ENCODE data around the gene MEGF11. TPM values are rescaled to one million over a fixed set of nuclear protein-coding genes. Genes with fewer than 3 reads are reported as not detected.

Gene MEGF11
- total and polyA plus RNA-seq, 4 donors: 0.16 to 1.5 (median 0.50) TPM

DNA sequence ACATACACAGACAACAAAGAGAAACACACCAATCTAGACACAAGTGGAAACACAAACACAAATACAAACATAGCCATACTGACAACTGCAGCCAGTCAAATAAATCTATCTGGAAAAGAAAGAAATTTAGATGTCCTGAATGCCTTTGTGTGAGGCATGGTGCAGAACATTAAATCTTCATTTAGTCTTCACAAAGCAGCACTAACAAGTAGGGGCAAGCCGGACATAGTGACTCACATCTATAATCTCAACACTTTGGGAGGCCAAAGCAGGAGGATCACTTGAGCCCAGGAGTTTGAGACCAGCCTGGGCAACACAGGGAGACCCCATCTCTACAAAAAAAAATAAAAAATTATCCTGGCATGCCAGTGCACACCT lies 11.7 kb downstream of the MEGF11 start:
- no peak overlapping the region for H3K4me3 ChIP-seq
- DNase-seq (no peak), ATAC-seq (ENCODE audit: insufficient read depth, low FRiP score) (no peak)
- peaks cover 0 to 2% (median 0%) of the 10 kb centered on the region in 4 donors for H3K9me3 ChIP-seq (ENCODE audit: control insufficient read depth in 4 of 4, insufficient read depth in 3 of 4, low read length in 3 of 4)
- H3K27ac ChIP-seq (ENCODE audit: low read depth in 1 of 2, low read length in 1 of 2): no peak overlapping the region
- no peak overlapping the region for H3K9ac ChIP-seq (ENCODE audit: insufficient read depth in 1 of 2, low read length in 2 of 2)
- TF ChIP-seq CTCF (IDR thresholded peaks at IDR 0.05; ENCODE audit: control extremely low read depth, extremely low read depth): no peak
- no peaks in the 10 kb centered on the region for H3K36me3 ChIP-seq (ENCODE audit: control insufficient read depth in 4 of 4, insufficient read depth in 4 of 4, low read length in 4 of 4)
- WGBS, 2 donors: 90 to 94% methylated on average over 1 of the region's 1 CpG
- H3K27me3 ChIP-seq (ENCODE audit: control insufficient read depth in 3 of 3, insufficient read depth in 3 of 3, low read length in 2 of 3): peaks cover 0 to 4% (median 3%) of the 10 kb centered on the region in 3 donors
- H3K4me1 ChIP-seq (ENCODE audit: control insufficient read depth in 5 of 5, insufficient read depth in 5 of 5, low read length in 5 of 5): peaks cover 0 to 9% (median 0%) of the 10 kb centered on the region in 5 donors

GRCh38 chr15:66241087-66241907 lies 12.3 kb downstream of the MEGF11 start:
- 80 to 87% methylated on average over 12 of the region's 12 CpGs for WGBS, 2 donors
- no peaks in the 10 kb centered on the region for H3K36me3 ChIP-seq (ENCODE audit: control insufficient read depth in 4 of 4, insufficient read depth in 4 of 4, low read length in 4 of 4)
- peaks cover 0 to 9% (median 0%) of the 10 kb centered on the region in 5 donors for H3K4me1 ChIP-seq (ENCODE audit: control insufficient read depth in 5 of 5, insufficient read depth in 5 of 5, low read length in 5 of 5)
- ATAC-seq (ENCODE audit: insufficient read depth, low FRiP score): no peak
- H3K9ac ChIP-seq (ENCODE audit: insufficient read depth in 1 of 2, low read length in 2 of 2): no peak overlapping the region
- peaks cover 0 to 4% (median 3%) of the 10 kb centered on the region in 3 donors for H3K27me3 ChIP-seq (ENCODE audit: control insufficient read depth in 3 of 3, insufficient read depth in 3 of 3, low read length in 2 of 3)
- DNase-seq: no peak
- H3K4me3 ChIP-seq: no peak overlapping the region
- TF ChIP-seq CTCF (IDR thresholded peaks at IDR 0.05; ENCODE audit: control extremely low read depth, extremely low read depth): no peak
- H3K27ac ChIP-seq (ENCODE audit: low read depth in 1 of 2, low read length in 1 of 2): no peak overlapping the region
- peaks cover 0 to 2% (median 0%) of the 10 kb centered on the region in 4 donors for H3K9me3 ChIP-seq (ENCODE audit: control insufficient read depth in 4 of 4, insufficient read depth in 3 of 4, low read length in 3 of 4)

GRCh38 chr15:66240240-66240794 lies 13.2 kb downstream of the MEGF11 start:
- 58 to 60% methylated on average over 9 of the region's 9 CpGs for WGBS, 2 donors
- Histone ChIP-seq H3K9ac (ENCODE audit: insufficient read depth in 1 of 2, low read length in 2 of 2) (no peak overlapping the region), H3K27me3 (ENCODE audit: control insufficient read depth in 3 of 3, insufficient read depth in 3 of 3, low read length in 2 of 3) (peaks cover 0 to 3% (median 3%) of the 10 kb centered on the region in 3 donors), H3K9me3 (ENCODE audit: control insufficient read depth in 4 of 4, insufficient read depth in 3 of 4, low read length in 3 of 4) (peaks cover 0 to 2% (median 0%) of the 10 kb centered on the region in 4 donors), H3K36me3 (ENCODE audit: control insufficient read depth in 4 of 4, insufficient read depth in 4 of 4, low read length in 4 of 4) (no peaks in the 10 kb centered on the region), H3K4me1 (ENCODE audit: control insufficient read depth in 5 of 5, insufficient read depth in 5 of 5, low read length in 5 of 5) (peaks cover 0 to 9% (median 0%) of the 10 kb centered on the region in 5 donors), H3K4me3 (no peak overlapping the region), H3K27ac (ENCODE audit: low read depth in 1 of 2, low read length in 1 of 2) (no peak overlapping the region)
- DNase-seq (peak in 2 of 3 donors; percentile 17 to 55), ATAC-seq (ENCODE audit: insufficient read depth, low FRiP score) (peak; percentile 28)
- TF ChIP-seq CTCF (IDR thresholded peaks at IDR 0.05; ENCODE audit: control extremely low read depth, extremely low read depth): no peak
